Measurements from ENCODE around the gene MYO7A. TPM values are rescaled to one million over a fixed set of nuclear protein-coding genes. Genes with fewer than 3 reads are reported as not detected.

MYO7A gene
- total RNA-seq, 1 donor from 2014 or later: not detected

DNA sequence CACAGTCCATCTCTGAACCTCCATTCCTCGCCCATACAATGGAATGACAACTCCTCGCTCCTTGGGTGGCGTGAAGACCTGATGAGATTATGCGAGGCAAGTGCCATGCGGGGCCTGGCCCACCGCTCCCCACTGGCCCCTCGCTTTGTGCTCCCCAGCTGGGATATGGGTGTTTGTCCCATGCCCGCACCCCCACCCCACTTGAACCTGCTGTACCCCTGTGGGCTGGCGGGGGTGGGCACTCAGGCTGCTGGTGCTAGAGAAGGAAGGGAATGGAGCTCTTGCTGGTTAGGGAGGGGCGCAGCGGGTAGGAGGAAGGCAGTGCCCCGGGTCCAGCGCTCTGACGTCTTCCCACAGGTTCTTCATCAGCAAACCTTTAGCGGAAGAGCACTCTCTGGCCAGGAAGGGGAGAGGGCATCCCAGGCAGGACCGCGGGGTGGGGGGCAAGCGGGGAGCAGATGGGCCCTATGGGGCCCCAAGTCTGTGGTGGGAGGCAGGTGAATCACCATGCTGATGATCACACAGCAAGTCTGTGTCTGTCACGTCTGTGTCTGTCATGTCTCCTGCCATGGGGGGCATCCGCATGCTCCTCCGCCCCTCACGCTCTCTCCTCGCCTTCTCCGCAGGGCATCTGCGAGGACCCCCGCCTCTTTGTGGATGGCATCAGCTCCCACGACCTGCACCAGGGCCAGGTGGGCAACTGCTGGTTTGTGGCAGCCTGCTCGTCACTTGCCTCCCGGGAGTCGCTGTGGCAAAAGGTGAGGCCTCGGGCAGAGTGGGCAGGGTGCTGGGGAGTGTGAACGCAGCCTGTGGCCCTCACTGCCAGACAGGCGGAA is 34.8 kb upstream of the MYO7A start:
- TF ChIP-seq, protein P1, sequence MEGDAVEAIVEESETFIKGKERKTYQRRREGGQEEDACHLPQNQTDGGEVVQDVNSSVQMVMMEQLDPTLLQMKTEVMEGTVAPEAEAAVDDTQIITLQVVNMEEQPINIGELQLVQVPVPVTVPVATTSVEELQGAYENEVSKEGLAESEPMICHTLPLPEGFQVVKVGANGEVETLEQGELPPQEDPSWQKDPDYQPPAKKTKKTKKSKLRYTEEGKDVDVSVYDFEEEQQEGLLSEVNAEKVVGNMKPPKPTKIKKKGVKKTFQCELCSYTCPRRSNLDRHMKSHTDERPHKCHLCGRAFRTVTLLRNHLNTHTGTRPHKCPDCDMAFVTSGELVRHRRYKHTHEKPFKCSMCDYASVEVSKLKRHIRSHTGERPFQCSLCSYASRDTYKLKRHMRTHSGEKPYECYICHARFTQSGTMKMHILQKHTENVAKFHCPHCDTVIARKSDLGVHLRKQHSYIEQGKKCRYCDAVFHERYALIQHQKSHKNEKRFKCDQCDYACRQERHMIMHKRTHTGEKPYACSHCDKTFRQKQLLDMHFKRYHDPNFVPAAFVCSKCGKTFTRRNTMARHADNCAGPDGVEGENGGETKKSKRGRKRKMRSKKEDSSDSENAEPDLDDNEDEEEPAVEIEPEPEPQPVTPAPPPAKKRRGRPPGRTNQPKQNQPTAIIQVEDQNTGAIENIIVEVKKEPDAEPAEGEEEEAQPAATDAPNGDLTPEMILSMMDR (IDR thresholded peaks at IDR 0.05): no peak
- H3K27ac Mint-ChIP-seq (ENCODE audit: unreplicated experiment): no peak overlapping the region
- H3K4me1 Mint-ChIP-seq (ENCODE audit: unreplicated experiment): peaks cover 1% of the 10 kb centered on the region
- no peaks in the 10 kb centered on the region for H3K36me3 Mint-ChIP-seq (ENCODE audit: unreplicated experiment)
- no peak overlapping the region for H3K4me3 Mint-ChIP-seq (ENCODE audit: unreplicated experiment)
- DNase-seq (ENCODE audit: extremely low spot score, unreplicated experiment): no peak
- H3K9me3 Mint-ChIP-seq (ENCODE audit: unreplicated experiment): no peaks in the 10 kb centered on the region
- H3K27me3 Mint-ChIP-seq (ENCODE audit: unreplicated experiment): no peaks in the 10 kb centered on the region

DNA sequence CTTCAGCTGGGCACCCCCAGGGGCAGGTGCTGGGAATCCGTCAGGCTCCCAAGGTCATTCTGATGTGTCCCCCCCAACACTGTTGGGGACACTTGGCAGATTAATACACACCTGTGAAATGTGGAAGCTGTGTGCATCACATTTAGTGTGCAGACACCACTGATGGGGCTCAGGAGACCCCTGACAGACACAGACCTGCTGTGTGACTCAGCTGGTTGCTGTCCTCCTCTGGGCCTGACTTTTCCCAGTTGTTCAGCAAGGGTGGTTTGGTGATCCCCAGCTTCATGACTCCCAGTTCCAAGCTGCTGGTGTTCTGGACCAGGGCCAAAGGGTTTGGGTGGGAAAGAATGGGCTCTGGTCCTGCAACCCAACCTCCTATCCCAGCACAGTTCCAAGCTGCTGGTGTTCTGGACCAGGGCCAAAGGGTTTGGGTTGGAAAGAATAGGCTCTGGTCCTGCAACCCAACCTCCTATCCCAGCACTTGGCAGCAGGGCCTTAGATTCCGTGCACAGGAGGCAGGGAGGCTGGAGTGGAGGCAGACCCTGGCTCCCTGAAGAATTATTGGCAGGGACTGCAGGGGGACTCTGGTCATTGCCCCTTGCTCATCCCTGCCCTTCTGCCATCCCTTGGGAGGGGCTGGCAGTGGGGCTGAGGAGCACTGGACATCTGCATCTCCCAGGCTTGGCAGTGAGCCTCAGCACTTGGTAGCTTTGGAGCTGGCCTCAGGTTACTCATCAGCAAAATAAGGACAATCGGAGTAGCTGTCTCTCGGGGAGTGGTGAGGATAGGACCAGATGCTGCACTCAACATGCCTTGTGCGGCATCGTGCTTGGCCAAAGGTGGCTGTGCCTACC is 33.8 kb upstream of the MYO7A start:
- Mint-ChIP-seq H3K4me3 (ENCODE audit: unreplicated experiment) (no peak overlapping the region), H3K4me1 (ENCODE audit: unreplicated experiment) (peaks cover 1% of the 10 kb centered on the region), H3K9me3 (ENCODE audit: unreplicated experiment) (no peaks in the 10 kb centered on the region), H3K27me3 (ENCODE audit: unreplicated experiment) (no peaks in the 10 kb centered on the region), H3K27ac (ENCODE audit: unreplicated experiment) (no peak overlapping the region), H3K36me3 (ENCODE audit: unreplicated experiment) (no peaks in the 10 kb centered on the region)
- no peak for DNase-seq (ENCODE audit: extremely low spot score, unreplicated experiment)
- TF ChIP-seq, protein P1 (IDR thresholded peaks at IDR 0.05): no peak

DNA sequence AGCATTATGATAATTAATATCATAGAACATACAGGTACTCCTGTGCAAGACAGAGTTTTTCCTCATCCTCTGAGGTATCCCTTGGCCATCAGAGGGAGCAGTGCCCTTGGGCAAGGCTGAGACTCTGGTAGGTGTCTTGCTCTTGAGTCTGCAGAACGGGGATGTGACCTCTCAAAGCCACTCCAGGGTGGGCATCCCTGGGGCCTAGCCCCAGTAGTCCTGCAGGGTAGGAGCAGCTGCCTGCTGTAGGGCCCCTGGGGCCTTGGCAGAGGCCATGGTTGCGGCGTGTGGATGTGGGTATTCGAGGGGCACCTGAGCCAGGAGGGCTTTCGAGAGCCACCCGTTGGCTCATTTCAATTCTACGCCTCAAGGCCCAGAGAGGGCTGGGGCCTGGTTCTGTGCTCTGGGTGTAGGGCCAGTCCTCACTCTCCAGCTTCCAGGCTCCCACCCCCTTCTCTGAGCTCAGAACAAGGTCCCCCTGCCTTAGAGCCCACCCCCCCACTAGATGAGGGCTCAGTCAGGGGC is 33.1 kb upstream of the MYO7A start:
- peaks cover 1% of the 10 kb centered on the region for H3K4me1 Mint-ChIP-seq (ENCODE audit: unreplicated experiment)
- H3K9me3 Mint-ChIP-seq (ENCODE audit: unreplicated experiment): no peaks in the 10 kb centered on the region
- H3K36me3 Mint-ChIP-seq (ENCODE audit: unreplicated experiment): no peaks in the 10 kb centered on the region
- no peaks in the 10 kb centered on the region for H3K27me3 Mint-ChIP-seq (ENCODE audit: unreplicated experiment)
- no peak for DNase-seq (ENCODE audit: extremely low spot score, unreplicated experiment)
- H3K27ac Mint-ChIP-seq (ENCODE audit: unreplicated experiment): no peak overlapping the region
- H3K4me3 Mint-ChIP-seq (ENCODE audit: unreplicated experiment): no peak overlapping the region
- TF ChIP-seq, protein P1 (IDR thresholded peaks at IDR 0.05): no peak

DNA sequence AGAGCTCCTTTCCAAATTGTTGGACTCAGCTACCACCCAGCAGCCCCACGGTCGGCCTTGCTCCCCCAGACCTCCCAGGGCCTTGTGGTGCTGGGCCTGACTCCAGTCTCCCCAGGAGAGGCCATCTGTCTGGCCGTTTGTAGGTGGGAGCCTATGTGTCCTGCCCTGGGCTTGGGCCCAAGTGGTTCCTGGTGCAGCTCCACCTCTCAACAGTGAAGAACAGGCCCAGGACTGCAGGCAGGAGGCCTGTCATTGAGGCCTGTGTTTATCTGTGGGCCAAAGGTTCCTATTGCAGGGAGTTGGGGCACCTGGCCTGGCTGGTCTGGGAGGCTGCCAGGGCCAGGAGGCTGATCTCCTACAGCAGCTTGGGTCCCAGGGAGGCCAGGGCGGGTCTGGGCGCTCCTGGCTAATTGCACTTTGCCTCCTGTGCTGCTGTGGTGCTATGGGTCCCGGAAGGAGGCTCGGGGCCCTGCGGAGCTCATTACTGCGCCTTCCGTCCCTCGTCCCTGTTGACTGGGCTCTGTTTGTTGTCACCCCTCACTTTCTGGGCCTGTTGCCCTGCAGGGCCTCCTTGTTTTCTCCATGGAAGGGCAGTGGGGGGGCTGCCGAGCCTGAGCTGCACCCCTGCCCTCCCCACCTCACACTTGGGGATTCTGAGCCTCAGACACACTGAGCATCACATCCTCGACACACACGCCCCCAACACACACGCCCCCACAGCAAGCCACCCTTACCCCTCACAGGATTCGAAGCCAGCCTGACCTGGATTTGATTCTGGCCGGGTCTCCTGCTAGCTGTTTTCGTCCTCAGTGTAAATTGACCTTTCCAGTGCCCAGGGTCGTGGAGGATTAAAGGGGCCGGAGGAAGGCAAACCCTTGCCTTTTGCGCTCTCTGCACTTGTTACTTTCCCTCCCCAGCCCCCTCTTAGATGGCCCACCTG is 32.2 kb upstream of the MYO7A start:
- H3K4me1 Mint-ChIP-seq (ENCODE audit: unreplicated experiment): peaks cover 1% of the 10 kb centered on the region
- H3K27ac Mint-ChIP-seq (ENCODE audit: unreplicated experiment): no peak overlapping the region
- H3K4me3 Mint-ChIP-seq (ENCODE audit: unreplicated experiment): no peak overlapping the region
- H3K36me3 Mint-ChIP-seq (ENCODE audit: unreplicated experiment): no peaks in the 10 kb centered on the region
- no peaks in the 10 kb centered on the region for H3K9me3 Mint-ChIP-seq (ENCODE audit: unreplicated experiment)
- no peak for DNase-seq (ENCODE audit: extremely low spot score, unreplicated experiment)
- no peaks in the 10 kb centered on the region for H3K27me3 Mint-ChIP-seq (ENCODE audit: unreplicated experiment)
- TF ChIP-seq, protein P1 (IDR thresholded peaks at IDR 0.05): no peak
